ENCODE results near the gene RBCK1. TPM values are rescaled to one million over a fixed set of nuclear protein-coding genes. Genes with fewer than 3 reads are reported as not detected.

RBCK1 gene
- polyA plus RNA-seq, 3 donors = 66.8 to 110 (median 70.8) TPM

- Mint-ChIP-seq H3K36me3 (peaks cover 6 to 8% of the 10 kb centered on the region in 2 donors), H3K4me1 (no peaks in the 10 kb centered on the region), H3K9me3 (peaks cover 19 to 41% (median 29%) of the 10 kb centered on the region in 7 donors), H3K4me3 (no peak overlapping the region), H3K27me3 (ENCODE audit: low read depth in 3 of 3) (peaks cover 0 to 3% (median 2%) of the 10 kb centered on the region in 3 donors), H3K27ac (no peak overlapping the region)
- no peak overlapping the region for H3K4me3 ChIP-seq (replicated peaks in 1 of 3; ENCODE audit: low read depth in 2 of 3, low read length in 3 of 3)
- H3K9me3 ChIP-seq (replicated peaks in 1 of 2; ENCODE audit: control insufficient read depth in 1 of 2, insufficient read depth in 1 of 2, low read length in 2 of 2) = peaks cover 11 to 16% of the 10 kb centered on the region in 2 donors
- no peaks in the 10 kb centered on the region for H4K20me1 ChIP-seq (ENCODE audit: insufficient read depth, low read length)
- no peak overlapping the region for H3K27ac ChIP-seq (ENCODE audit: low read depth in 1 of 2, low read length in 2 of 2)
- peaks cover 1 to 19% of the 10 kb centered on the region in 2 donors for H3K36me3 ChIP-seq (replicated peaks in 1 of 2; ENCODE audit: control insufficient read depth in 1 of 2, insufficient read depth in 2 of 2, low read length in 2 of 2)
- H3K79me2 ChIP-seq (ENCODE audit: insufficient read depth, low read length) = no peaks in the 10 kb centered on the region
- no peak for DNase-seq
- 99% methylated on average over 6 of the region's 9 CpGs for WGBS (ENCODE audit: insufficient coverage)
- H3K27me3 ChIP-seq (ENCODE audit: control insufficient read depth in 2 of 2, insufficient read depth in 2 of 2, low read length in 2 of 2) = no peaks in the 10 kb centered on the region
- H2AFZ ChIP-seq (ENCODE audit: insufficient read depth, low read depth, low read length, poor library complexity, severe bottlenecking) = no peak overlapping the region
- no peaks in the 10 kb centered on the region for H3K4me1 ChIP-seq (ENCODE audit: control insufficient read depth in 1 of 2, insufficient read depth in 2 of 2, low read length in 2 of 2)
- TF ChIP-seq CTCF (IDR thresholded peaks at IDR 0.05) = no peak
- intact Hi-C loops (cut with micrococcal nuclease) = no loop called here
- H3K4me2 ChIP-seq (replicated peaks; ENCODE audit: extremely low read depth, low read length, poor library complexity, severe bottlenecking) = no peak overlapping the region
- H3K9ac ChIP-seq (ENCODE audit: insufficient read depth, low read length, poor library complexity, severe bottlenecking) = no peak overlapping the region
These were observed 64.2 kb downstream of the RBCK1 start for GRCh38 chr20:472137-472846.

- peaks cover 3 to 24% of the 10 kb centered on the region in 2 donors for H3K36me3 ChIP-seq (replicated peaks in 1 of 2; ENCODE audit: control insufficient read depth in 1 of 2, insufficient read depth in 2 of 2, low read length in 2 of 2)
- H4K20me1 ChIP-seq (ENCODE audit: insufficient read depth, low read length) = no peaks in the 10 kb centered on the region
- no peak overlapping the region for H2AFZ ChIP-seq (ENCODE audit: insufficient read depth, low read depth, low read length, poor library complexity, severe bottlenecking)
- no peak overlapping the region for H3K4me3 Mint-ChIP-seq
- H3K36me3 Mint-ChIP-seq = peaks cover 9 to 10% of the 10 kb centered on the region in 2 donors
- peaks cover 16 to 37% (median 23%) of the 10 kb centered on the region in 7 donors for H3K9me3 Mint-ChIP-seq
- peaks cover 6 to 16% of the 10 kb centered on the region in 2 donors for H3K9me3 ChIP-seq (replicated peaks in 1 of 2; ENCODE audit: control insufficient read depth in 1 of 2, insufficient read depth in 1 of 2, low read length in 2 of 2)
- TF ChIP-seq CTCF (IDR thresholded peaks at IDR 0.05) = no peak
- H3K79me2 ChIP-seq (ENCODE audit: insufficient read depth, low read length) = no peaks in the 10 kb centered on the region
- peaks cover 0 to 3% (median 0%) of the 10 kb centered on the region in 3 donors for H3K27me3 Mint-ChIP-seq (ENCODE audit: low read depth in 3 of 3)
- WGBS (ENCODE audit: insufficient coverage) = no CpG with 5 or more reads among the region's 1 CpG
- no peak overlapping the region for H3K4me2 ChIP-seq (replicated peaks; ENCODE audit: extremely low read depth, low read length, poor library complexity, severe bottlenecking)
- no peaks in the 10 kb centered on the region for H3K27me3 ChIP-seq (ENCODE audit: control insufficient read depth in 2 of 2, insufficient read depth in 2 of 2, low read length in 2 of 2)
- peak overlapping the region in 1 of 7 donors; percentile 38 for H3K27ac Mint-ChIP-seq
- no peak for DNase-seq
- no peaks in the 10 kb centered on the region for H3K4me1 ChIP-seq (ENCODE audit: control insufficient read depth in 1 of 2, insufficient read depth in 2 of 2, low read length in 2 of 2)
- intact Hi-C loops (cut with micrococcal nuclease) = no loop called here
- H3K9ac ChIP-seq (ENCODE audit: insufficient read depth, low read length, poor library complexity, severe bottlenecking) = no peak overlapping the region
- H3K4me1 Mint-ChIP-seq = no peaks in the 10 kb centered on the region
- no peak overlapping the region for H3K27ac ChIP-seq (ENCODE audit: low read depth in 1 of 2, low read length in 2 of 2)
- no peak overlapping the region for H3K4me3 ChIP-seq (replicated peaks in 1 of 3; ENCODE audit: low read depth in 2 of 3, low read length in 3 of 3)
These were observed 64.8 kb downstream of the RBCK1 start for GRCh38 chr20:472889-473292.

All from CD14-positive monocyte (primary cell).